ENCODE results near the gene GBE1.

Gene GBE1

GRCh38 chr3:81452418-81452817 is 309.0 kb downstream of the GBE1 start (continued):
- TF ChIP-seq ZNF513 (tag by site-specific recombination; IDR thresholded peaks at IDR 0.05): no peak

GRCh38 chr3:81451611-81452010 is 309.8 kb downstream of the GBE1 start:
- no peak for TF ChIP-seq ZNF791 (tag by site-specific recombination; IDR thresholded peaks at IDR 0.05)
- no peak for TF ChIP-seq ZFP69B (tag by site-specific recombination; IDR thresholded peaks at IDR 0.05)
- no peak for TF ChIP-seq ZNF398 (tag by site-specific recombination; IDR thresholded peaks at IDR 0.05)
- TF ChIP-seq KLF16 (tag by site-specific recombination; IDR thresholded peaks at IDR 0.05): no peak
- TF ChIP-seq TSHZ1 (tag by site-specific recombination; IDR thresholded peaks at IDR 0.05; ENCODE audit: borderline replicate concordance): no peak
- no peak for TF ChIP-seq ZSCAN4 (tag by site-specific recombination; IDR thresholded peaks at IDR 0.05)
- Histone ChIP-seq H3K36me3 (ENCODE audit: control insufficient read depth in 2 of 2, insufficient read depth in 1 of 2, low read length in 2 of 2) (no peaks in the 10 kb centered on the region), H3K9me3 (ENCODE audit: control insufficient read depth, insufficient read depth, low read depth, low read length) (no peaks in the 10 kb centered on the region), H3K27ac (ENCODE audit: extremely low read depth, low read depth, low read length) (no peak overlapping the region), H3K4me1 (ENCODE audit: control insufficient read depth, insufficient read depth, low read length) (no peaks in the 10 kb centered on the region), H3K4me3 (ENCODE audit: low read depth, low read length) (no peak overlapping the region)
- CTCF ChIA-PET: interaction anchor here (1.7 kb wide), 1 partner anchor 38 kb away, joined by 3 read pairs; no protein-coding TSS in a partner anchor
- POLR2A ChIA-PET: no interaction called here

GRCh38 chr3:81451140-81451539 is 310.3 kb downstream of the GBE1 start:
- no peaks in the 10 kb centered on the region for H3K9me3 ChIP-seq (ENCODE audit: control insufficient read depth, insufficient read depth, low read depth, low read length)
- no peaks in the 10 kb centered on the region for H3K36me3 ChIP-seq (ENCODE audit: control insufficient read depth in 2 of 2, insufficient read depth in 1 of 2, low read length in 2 of 2)
- H3K27ac ChIP-seq (ENCODE audit: extremely low read depth, low read depth, low read length): no peak overlapping the region
- H3K4me1 ChIP-seq (ENCODE audit: control insufficient read depth, insufficient read depth, low read length): no peaks in the 10 kb centered on the region
- H3K4me3 ChIP-seq (ENCODE audit: low read depth, low read length): no peak overlapping the region
- POLR2A ChIA-PET: no interaction called here
- CTCF ChIA-PET: interaction anchor here (1.7 kb wide), 1 partner anchor 39 kb away, joined by 3 read pairs; no protein-coding TSS in a partner anchor
- TF ChIP-seq GFI1B (tag by site-specific recombination; IDR thresholded peaks at IDR 0.05): no peak
- TF ChIP-seq ZNF830 (tag by site-specific recombination; IDR thresholded peaks at IDR 0.05; ENCODE audit: low read depth): no peak
- no peak for TF ChIP-seq ZNF37A (tag by site-specific recombination; IDR thresholded peaks at IDR 0.05)
- no peak for TF ChIP-seq ZBTB8A (tag by site-specific recombination; IDR thresholded peaks at IDR 0.05)
- no peak for TF ChIP-seq ZNF221 (tag by site-specific recombination; IDR thresholded peaks at IDR 0.05; ENCODE audit: borderline replicate concordance)
- no peak for TF ChIP-seq SALL2 (tag by site-specific recombination; IDR thresholded peaks at IDR 0.05; ENCODE audit: borderline replicate concordance)
- TF ChIP-seq ZNF48 (tag by site-specific recombination; IDR thresholded peaks at IDR 0.05): no peak
- no peak for TF ChIP-seq ZNF354C (tag by site-specific recombination; IDR thresholded peaks at IDR 0.05; ENCODE audit: borderline replicate concordance, low read depth)
- TF ChIP-seq GLI4 (tag by site-specific recombination; IDR thresholded peaks at IDR 0.05): no peak
- TF ChIP-seq ZNF398 (tag by site-specific recombination; IDR thresholded peaks at IDR 0.05): no peak
- no peak for TF ChIP-seq ZNF529 (tag by site-specific recombination; IDR thresholded peaks at IDR 0.05; ENCODE audit: insufficient replicate concordance)
- no peak for TF ChIP-seq CTCF (tag by site-specific recombination; IDR thresholded peaks at IDR 0.05)
- TF ChIP-seq ZNF169 (tag by site-specific recombination; IDR thresholded peaks at IDR 0.05): no peak
- no peak for TF ChIP-seq HOXD13 (CRISPR knock-in tag; IDR thresholded peaks at IDR 0.05; ENCODE audit: borderline replicate concordance)
